ENCODE measurements around the gene EPHA8.

EPHA8 gene

DNA sequence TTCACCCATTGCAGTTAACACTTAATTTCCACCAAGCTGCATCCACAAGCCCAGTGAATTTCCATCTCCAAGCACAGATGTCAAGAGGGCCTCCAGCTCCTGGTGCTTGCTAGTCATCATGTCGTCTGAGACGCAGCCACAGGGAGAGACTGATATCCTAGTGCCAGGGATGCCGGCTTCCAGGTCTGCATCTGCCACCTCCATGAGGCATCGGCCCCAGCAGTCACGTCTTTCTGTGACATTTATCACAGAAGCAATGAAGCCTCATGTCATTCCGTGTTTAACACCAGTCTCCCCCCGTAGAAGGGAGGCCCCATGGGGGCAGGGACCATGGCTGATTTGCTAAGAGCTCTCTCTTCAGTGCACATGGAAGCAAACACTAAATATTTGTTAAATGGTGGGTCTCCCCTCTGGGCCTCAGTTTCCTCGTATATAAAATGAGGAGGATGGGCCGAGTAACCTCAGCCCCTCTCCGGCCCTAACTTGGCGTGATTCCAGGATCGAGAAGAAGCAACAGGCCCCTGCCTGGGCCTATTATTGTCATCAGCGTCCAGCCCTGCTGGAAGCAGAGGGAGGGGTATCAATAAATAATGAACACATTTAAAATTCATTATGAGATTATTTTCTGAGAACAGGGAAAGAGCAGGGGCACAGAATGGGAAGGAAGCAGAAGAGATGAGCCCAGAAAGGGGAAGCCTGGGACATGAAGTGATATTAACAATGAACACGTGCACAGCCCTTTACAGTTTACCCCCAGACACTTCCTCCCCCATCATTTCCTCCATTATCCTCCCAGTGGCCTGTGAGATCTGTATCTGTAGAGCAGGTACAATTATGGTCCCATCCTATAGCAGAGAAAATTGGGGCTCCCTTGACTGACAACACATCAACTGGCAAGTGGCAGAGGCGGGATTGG lies 88.9 kb downstream of the EPHA8 start:
- no peak for DNase-seq

DNA sequence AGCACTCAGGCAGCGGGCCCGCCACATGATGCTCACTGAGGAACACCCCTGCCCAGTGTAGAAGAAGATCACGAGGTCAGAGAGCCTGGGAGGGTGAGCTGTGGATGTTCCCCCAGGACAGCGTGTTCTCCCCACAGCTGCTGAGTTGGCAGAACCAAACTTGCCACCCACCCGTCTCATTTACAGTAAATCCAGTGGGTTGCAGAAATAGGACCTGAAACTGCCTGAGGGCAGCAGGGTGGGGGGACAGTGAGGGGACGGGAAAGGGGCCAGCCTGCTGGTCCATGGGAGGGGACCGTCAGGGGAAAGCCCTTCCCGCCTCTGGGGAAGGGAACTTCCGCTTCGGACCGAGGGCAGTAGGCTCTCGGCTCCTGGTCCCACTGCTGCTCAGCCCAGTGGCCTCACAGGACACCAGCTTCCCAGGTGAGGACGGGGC lies 89.6 kb downstream of the EPHA8 start, which contains the start of gene C1QB:
Gene C1QB, plus strand, starts transcription at position 356 of the 436 bp plus-strand sequence. CDS start 6,227 bp downstream, outside the sequence.
- DNase-seq: no peak

All from NCI-H1092 (cell line).